CMK (cell line): ENCODE measurements around the gene NT5DC3.

Source experiments
- DNase-seq: peaks from one replicate; pipeline ENCODE4 v3.0.0-alpha.2; 2010; ENCODE audit warnings: low read depth

The NT5DC3 gene

GRCh38 chr12:103833095-103833775 is 7.8 kb downstream of the NT5DC3 start:
- DNase-seq = no peak

GRCh38 chr12:103832048-103832997 is 8.7 kb downstream of the NT5DC3 start:
- DNase-seq = no peak

- DNase-seq = no peak
These were observed 10.2 kb downstream of the NT5DC3 start for GRCh38 chr12:103830730-103831320.

DNA sequence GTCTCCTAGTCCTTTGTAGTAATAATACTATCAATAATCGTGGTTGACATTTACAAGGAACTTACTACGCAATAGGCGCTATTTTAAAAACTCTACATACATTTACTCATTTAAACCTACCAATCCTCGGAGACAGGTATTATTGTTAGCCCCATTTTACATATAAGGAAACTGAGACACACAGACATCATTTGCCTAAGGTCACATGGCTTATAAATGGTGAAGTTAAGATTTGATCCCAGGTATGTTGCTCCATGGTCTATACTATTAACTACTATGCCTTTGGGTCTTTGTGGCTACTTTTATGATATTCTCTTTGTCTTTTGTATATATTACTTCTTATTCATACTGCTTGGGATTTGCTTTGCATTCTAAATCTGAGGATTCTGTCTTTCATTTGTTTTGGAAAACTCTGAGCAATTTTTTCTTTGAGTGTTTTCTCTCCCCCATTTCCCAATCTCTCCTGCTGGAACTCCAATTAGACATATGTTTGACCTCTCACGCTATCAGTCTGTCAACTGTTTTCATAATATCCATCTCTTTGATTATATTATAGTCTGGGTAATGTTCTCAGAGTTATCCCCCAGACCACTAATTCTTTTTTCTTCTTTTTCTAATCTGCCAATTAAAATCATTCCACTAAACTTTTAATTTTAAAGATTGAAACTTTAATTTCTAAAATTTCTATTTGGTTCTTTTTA is 10.9 kb downstream of the NT5DC3 start:
- no peak for DNase-seq

- DNase-seq = no peak
These were observed 11.9 kb downstream of the NT5DC3 start for GRCh38 chr12:103829092-103829491.

DNA sequence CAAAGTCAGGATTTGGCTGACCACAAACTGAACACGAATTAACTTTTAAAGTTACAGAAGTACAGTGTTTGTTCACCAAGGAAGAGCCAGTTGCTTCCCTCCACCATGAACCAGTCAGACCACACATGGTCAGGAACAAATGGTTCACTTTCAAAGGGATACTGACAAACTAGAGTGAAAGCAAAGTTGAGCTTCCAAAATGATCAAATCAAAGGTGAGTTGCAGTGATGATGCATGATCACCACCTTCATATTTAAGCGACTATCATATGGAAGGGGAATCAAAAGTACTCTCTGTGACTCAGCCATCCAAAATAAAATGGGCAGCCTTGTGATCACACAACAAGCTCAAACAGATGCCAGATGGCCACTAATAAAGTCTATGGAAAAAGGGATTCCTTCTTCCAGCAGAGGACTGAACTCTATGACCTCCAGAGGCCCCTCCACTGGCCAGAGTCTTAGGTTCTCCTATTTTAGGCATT is 13.1 kb downstream of the NT5DC3 start:
- no peak for DNase-seq

DNA sequence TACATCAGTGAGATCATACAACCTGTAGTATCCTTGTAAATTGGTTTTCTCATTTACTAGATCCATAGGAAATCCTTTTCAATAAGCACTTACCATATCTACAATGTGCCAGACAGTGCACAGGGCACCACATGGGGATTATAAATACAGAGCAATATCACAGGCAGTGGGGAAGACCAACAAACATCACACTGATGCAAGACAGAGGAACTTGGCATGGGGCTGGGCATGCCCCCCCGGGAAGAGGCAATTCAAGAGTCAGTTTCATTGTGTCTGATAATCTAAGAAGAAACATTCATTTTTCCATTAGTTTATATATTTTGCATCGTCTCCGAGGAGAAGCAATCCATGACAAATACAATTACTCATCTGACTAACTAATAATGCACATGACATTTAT is 16.2 kb downstream of the NT5DC3 start:
- no peak for DNase-seq

DNA sequence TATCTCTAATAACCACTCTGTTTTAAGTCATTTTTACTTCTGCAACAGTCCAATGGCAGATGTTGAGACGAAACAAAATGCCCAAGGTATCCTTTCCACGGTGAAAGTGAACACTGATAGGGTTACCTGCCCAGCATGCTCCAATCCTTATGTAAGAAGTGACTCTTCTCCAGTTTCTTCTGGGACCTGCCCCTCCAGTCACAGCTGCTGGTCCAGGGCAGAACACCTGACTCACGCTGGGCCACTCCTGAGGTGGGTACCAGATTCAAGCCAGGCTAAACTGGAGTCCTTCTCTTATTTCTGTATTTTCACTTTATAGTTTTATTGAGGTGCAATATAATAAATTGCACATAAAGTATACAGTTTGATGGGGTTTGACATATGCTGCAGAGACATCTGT is 16.7 kb downstream of the NT5DC3 start:
- no peak for DNase-seq

GRCh38 chr12:103823871-103824270 is 17.2 kb downstream of the NT5DC3 start:
- DNase-seq = no peak

- DNase-seq = no peak
These were observed 19.3 kb downstream of the NT5DC3 start for GRCh38 chr12:103821773-103822172.

GRCh38 chr12:103820881-103821489 is 20.0 kb downstream of the NT5DC3 start:
- DNase-seq = no peak

DNA sequence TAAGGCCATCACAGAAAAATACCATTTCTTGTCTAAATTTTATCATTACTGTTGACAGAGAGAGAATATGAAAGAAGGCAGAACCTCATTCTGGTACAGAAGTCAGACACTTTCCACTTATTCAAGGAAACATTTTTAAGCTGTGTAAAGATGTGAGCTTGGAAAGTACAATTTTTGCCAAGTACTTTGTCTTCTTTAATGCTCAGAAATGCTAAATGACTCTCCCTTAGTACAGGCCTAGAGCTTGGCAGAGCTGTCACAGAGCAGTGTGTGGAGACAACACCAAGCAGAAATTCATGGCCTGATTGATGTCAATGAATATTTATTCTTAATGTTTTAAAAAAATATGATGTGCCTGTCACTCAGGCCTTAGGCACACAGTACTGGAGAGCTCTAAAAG is 20.7 kb downstream of the NT5DC3 start:
- DNase-seq = no peak

GRCh38 chr12:103819892-103820291 is 21.1 kb downstream of the NT5DC3 start:
- DNase-seq = no peak

DNA sequence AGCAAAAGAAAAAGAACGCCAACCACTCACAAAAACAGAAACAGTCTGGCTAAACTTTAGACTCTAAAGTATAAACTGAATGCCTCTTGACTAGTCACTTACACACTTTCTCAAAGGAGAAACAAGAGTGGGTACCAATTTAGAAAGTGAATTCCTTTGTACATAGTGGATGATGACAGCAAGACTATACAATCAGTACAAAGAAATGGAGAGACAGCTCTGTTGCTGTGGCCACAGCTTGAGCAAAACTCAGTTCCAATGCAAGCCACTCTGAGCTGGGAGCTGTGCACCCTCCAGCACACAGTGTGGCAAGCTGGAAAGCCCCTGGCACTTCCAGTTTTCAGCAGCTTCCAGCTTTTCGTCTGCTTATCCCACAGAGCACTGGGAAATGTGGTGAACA is 21.7 kb downstream of the NT5DC3 start:
- DNase-seq = no peak

DNA sequence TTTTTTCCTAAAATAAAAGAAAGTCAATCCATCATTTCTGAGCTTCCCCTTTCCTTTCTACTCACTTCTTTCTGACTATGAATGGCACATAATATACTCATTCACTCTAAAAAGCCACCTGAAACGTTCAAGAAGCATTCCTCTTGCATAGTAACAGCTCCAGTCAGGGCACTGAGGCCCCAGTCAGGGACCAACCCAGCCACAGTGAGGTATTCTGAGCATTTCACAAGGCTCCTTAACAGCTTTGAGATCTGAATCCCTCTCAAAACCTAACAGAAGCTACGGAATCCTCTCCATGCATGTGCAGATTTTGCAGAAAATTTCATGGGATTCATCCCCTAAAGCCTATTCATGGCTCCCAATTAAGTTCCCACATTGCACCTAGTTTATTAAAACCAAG is 23.2 kb downstream of the NT5DC3 start:
- DNase-seq = no peak

DNA sequence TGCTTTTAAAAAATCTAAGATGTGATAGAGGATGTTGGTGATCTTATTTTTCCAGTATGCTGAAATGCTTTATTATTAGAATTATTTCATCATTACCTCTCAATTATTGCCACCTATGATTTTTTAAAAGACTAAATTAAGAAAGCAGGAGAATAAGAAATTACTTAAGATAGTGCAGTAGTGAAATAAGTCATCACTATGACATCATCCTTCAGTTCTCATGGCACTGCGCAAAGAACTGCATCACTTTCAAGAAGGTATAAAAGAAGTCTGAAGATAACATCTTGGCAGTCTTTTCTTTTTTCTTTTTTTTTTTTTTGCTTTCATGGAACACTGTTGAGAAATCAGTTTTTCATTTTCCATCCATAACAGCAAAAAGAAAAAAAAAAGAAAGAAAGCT is 24.4 kb downstream of the NT5DC3 start:
- no peak for DNase-seq

GRCh38 chr12:103814436-103814835 is 26.6 kb downstream of the NT5DC3 start:
- no peak for DNase-seq

DNA sequence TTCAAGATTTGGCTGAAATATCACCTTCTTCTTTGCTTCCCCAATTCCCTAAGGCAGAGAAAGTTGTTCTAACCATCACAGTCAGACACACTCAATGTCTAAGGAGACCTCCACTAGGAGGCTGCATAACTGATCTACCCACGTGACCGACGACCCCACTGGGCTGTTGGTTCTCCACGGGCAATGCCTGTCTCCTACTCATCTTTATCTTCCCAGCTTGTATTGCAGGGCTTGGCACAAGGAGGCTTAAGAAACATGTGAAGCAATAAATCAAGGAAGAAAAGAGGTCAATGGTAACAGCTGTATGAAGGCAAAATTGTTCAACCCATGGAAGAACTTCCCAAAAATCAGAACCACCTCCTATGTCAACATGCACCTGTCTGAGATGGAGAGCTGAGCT is 27.1 kb downstream of the NT5DC3 start:
- no peak for DNase-seq

- DNase-seq = no peak
These were observed 27.6 kb downstream of the NT5DC3 start for GRCh38 chr12:103813426-103813825.

DNA sequence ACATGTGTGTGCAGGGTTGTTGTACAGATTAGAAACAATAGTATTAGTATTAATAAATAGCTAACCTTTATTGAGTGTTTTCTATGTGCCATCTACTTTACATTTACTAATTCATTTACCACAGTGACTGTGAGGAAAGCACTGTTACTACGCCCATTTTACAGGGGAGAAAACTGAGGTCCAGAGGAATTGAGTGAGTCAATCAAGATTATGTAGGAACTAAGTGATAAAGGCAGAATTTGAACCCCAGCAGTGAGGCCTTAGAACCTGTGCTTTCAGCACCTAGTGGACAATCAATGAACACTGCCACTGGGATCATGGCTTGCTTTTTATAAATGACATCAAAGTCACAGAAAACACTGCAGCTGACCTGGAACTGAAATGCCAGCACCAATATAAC is 28.2 kb downstream of the NT5DC3 start:
- DNase-seq = no peak

- DNase-seq = no peak
These were observed 29.2 kb downstream of the NT5DC3 start for GRCh38 chr12:103811791-103812190.

GRCh38 chr12:103810111-103810510 is 30.9 kb downstream of the NT5DC3 start:
- no peak for DNase-seq
